K562 (cell line): Measurements from ENCODE around the gene EPB41L1. TPM values are rescaled to one million over a fixed set of nuclear protein-coding genes. Genes with fewer than 3 reads are reported as not detected.

Source experiments
- polyA plus RNA-seq, 8 experiments: library from polyadenylated mRNA; depleted of rRNA in 4 of 8; stranded (reverse) in 5 of 8; unstranded in 3 of 8; fragments of >200 nt; fragmentation: Nextera tagmentation in 2 of 8; fragmentation: Illumina TruSeq in 1 of 8; extraction: Ambion mirVana in 2 of 8; extraction: Trizol in 1 of 8; gene quantifications; 2 replicates each; pipeline versions ENCODE4 v1.2.1 to v1.2.3, GENCODE V29; 2011 to 2014; ENCODE audit warnings: inconsistent platforms in 1 of 8, missing spikeins in 1 of 8
- total RNA-seq, 7 experiments: library from RNA; depleted of rRNA in 6 of 7; stranded (reverse); fragments of >200 nt in 6 of 7; fragmentation: Illumina TruSeq in 2 of 7; extraction: Trizol in 2 of 7; gene quantifications; 2 replicates each; pipeline versions ENCODE4 v1.2.1 to v1.2.3, GENCODE V29; 2011 to 2021; ENCODE audit warnings: low replicate concordance in 1 of 7

EPB41L1 gene
- total and polyA plus RNA-seq, 9 of the 15 experiments (the other 6 are each of a cell fraction or from before 2014, with no cell fraction given) = 0.11 to 4.3 (median 1.3) TPM

Other genes with a start within 250 kb of the EPB41L1 start
- 94.0 and 111 TPM in 2 replicates for gene SCAND1, start 200.2 kb upstream of the EPB41L1 start, total RNA-seq (2014; rRNA removed)
- gene SCAND1, start 200.2 kb upstream of the EPB41L1 start, total RNA-seq (2014; rRNA removed; fragmentation: Illumina TruSeq; extraction: Trizol) = 0.47 TPM in 1 of 2 replicates, not detected in the other
- 17.0 and 20.2 TPM in 2 replicates for gene SCAND1, start 200.2 kb upstream of the EPB41L1 start, total RNA-seq (2015; rRNA removed; fragmentation: Illumina TruSeq; extraction: Trizol)
- 74.2 and 80.8 TPM in 2 replicates for gene SCAND1, start 200.2 kb upstream of the EPB41L1 start, total RNA-seq (2021)
- 5.8 and 7.5 TPM in 2 replicates for gene SCAND1, start 200.2 kb upstream of the EPB41L1 start, polyA plus RNA-seq (2011; rRNA removed)
- 1.2 and 13.9 TPM in 2 replicates for gene SCAND1, start 200.2 kb upstream of the EPB41L1 start, polyA plus RNA-seq (2014; fragmentation: Illumina TruSeq; extraction: Trizol)
- gene SCAND1, start 200.2 kb upstream of the EPB41L1 start, polyA plus RNA-seq (2014; fragmentation: Nextera tagmentation; extraction: Ambion mirVana) = under 1 TPM; 0.08 to 0.11 TPM
- gene SCAND1, start 200.2 kb upstream of the EPB41L1 start, polyA plus RNA-seq (2014; rRNA removed) = 46.5 and 51.2 TPM in 2 replicates
- 5.9 and 6.6 TPM in 2 replicates for gene CNBD2, start 186.2 kb upstream of the EPB41L1 start, total RNA-seq (2014; rRNA removed)
- 3.2 and 3.7 TPM in 2 replicates for gene CNBD2, start 186.2 kb upstream of the EPB41L1 start, total RNA-seq (2014; rRNA removed; fragmentation: Illumina TruSeq; extraction: Trizol)
- 5.4 and 6.2 TPM in 2 replicates for gene CNBD2, start 186.2 kb upstream of the EPB41L1 start, total RNA-seq (2015; rRNA removed; fragmentation: Illumina TruSeq; extraction: Trizol)
- gene CNBD2, start 186.2 kb upstream of the EPB41L1 start, total RNA-seq (2021) = 4.5 and 5.3 TPM in 2 replicates
- 8.8 and 11.8 TPM in 2 replicates for gene CNBD2, start 186.2 kb upstream of the EPB41L1 start, polyA plus RNA-seq (2011; rRNA removed)
- 5.3 and 6.6 TPM in 2 replicates for gene CNBD2, start 186.2 kb upstream of the EPB41L1 start, polyA plus RNA-seq (2014; fragmentation: Illumina TruSeq; extraction: Trizol)
- gene CNBD2, start 186.2 kb upstream of the EPB41L1 start, polyA plus RNA-seq (2014; fragmentation: Nextera tagmentation; extraction: Ambion mirVana) = 1 to 10 TPM; 3.4 to 4.1 TPM
- gene CNBD2, start 186.2 kb upstream of the EPB41L1 start, polyA plus RNA-seq (2014; rRNA removed) = 16.8 and 17.5 TPM in 2 replicates
- 24.7 and 29.6 TPM in 2 replicates for gene AAR2, start 81.7 kb downstream of the EPB41L1 start, total RNA-seq (2014; rRNA removed)
- 18.0 and 20.0 TPM in 2 replicates for gene AAR2, start 81.7 kb downstream of the EPB41L1 start, total RNA-seq (2014; rRNA removed; fragmentation: Illumina TruSeq; extraction: Trizol)
- 22.4 and 23.6 TPM in 2 replicates for gene AAR2, start 81.7 kb downstream of the EPB41L1 start, total RNA-seq (2015; rRNA removed; fragmentation: Illumina TruSeq; extraction: Trizol)
- gene AAR2, start 81.7 kb downstream of the EPB41L1 start, total RNA-seq (2021) = 26.0 and 26.3 TPM in 2 replicates
- 30.7 and 30.8 TPM in 2 replicates for gene AAR2, start 81.7 kb downstream of the EPB41L1 start, polyA plus RNA-seq (2011; rRNA removed)
- gene AAR2, start 81.7 kb downstream of the EPB41L1 start, polyA plus RNA-seq (2014; fragmentation: Illumina TruSeq; extraction: Trizol) = 36.2 and 39.4 TPM in 2 replicates
- 10 to 100 TPM in 1 of 2 experiments, 1 to 10 TPM in 1; 6.5 to 12.0 TPM for gene AAR2, start 81.7 kb downstream of the EPB41L1 start, polyA plus RNA-seq (2014; fragmentation: Nextera tagmentation; extraction: Ambion mirVana)
- 29.3 and 30.0 TPM in 2 replicates for gene AAR2, start 81.7 kb downstream of the EPB41L1 start, polyA plus RNA-seq (2014; rRNA removed)
- gene DLGAP4, start 151.6 kb downstream of the EPB41L1 start, total RNA-seq (2014; rRNA removed) = 4.5 and 9.9 TPM in 2 replicates
- gene DLGAP4, start 151.6 kb downstream of the EPB41L1 start, total RNA-seq (2014; rRNA removed; fragmentation: Illumina TruSeq; extraction: Trizol) = 2.3 and 3.2 TPM in 2 replicates
- 4.5 and 6.8 TPM in 2 replicates for gene DLGAP4, start 151.6 kb downstream of the EPB41L1 start, total RNA-seq (2015; rRNA removed; fragmentation: Illumina TruSeq; extraction: Trizol)
- gene DLGAP4, start 151.6 kb downstream of the EPB41L1 start, total RNA-seq (2021) = 26.1 and 34.1 TPM in 2 replicates
- gene DLGAP4, start 151.6 kb downstream of the EPB41L1 start, polyA plus RNA-seq (2011; rRNA removed) = 3.1 and 6.5 TPM in 2 replicates
- gene DLGAP4, start 151.6 kb downstream of the EPB41L1 start, polyA plus RNA-seq (2014; fragmentation: Illumina TruSeq; extraction: Trizol) = 22.3 and 30.8 TPM in 2 replicates
- under 1 TPM; 0.31 to 0.74 TPM for gene DLGAP4, start 151.6 kb downstream of the EPB41L1 start, polyA plus RNA-seq (2014; fragmentation: Nextera tagmentation; extraction: Ambion mirVana)
- gene DLGAP4, start 151.6 kb downstream of the EPB41L1 start, polyA plus RNA-seq (2014; rRNA removed) = 9.5 and 11.9 TPM in 2 replicates